ENCODE data around the gene NR1D2. TPM values are rescaled to one million over a fixed set of nuclear protein-coding genes. Genes with fewer than 3 reads are reported as not detected.
A peak's percentile ranks its signal among the peaks of the same experiment; 100 is the strongest.

The NR1D2 gene
- polyA plus RNA-seq, 1 donor from 2014 or later = 12.9 TPM

- Histone ChIP-seq H3K79me2 (replicated peaks; ENCODE audit: insufficient read depth, low read length) (peaks cover 9% of the 10 kb centered on the region), H3K27me3 (ENCODE audit: insufficient read depth, low read depth, low read length) (no peaks in the 10 kb centered on the region), H4K20me1 (ENCODE audit: insufficient read depth) (no peaks in the 10 kb centered on the region), H3K9me3 (ENCODE audit: low read length) (no peaks in the 10 kb centered on the region), H3K27ac (ENCODE audit: low read length) (no peak overlapping the region), H3K4me3 (ENCODE audit: low read length) (no peak overlapping the region), H3K9ac (ENCODE audit: low read length) (no peak overlapping the region), H3K9me2 (ENCODE audit: insufficient read depth, low read length) (no peaks in the 10 kb centered on the region), H2AFZ (ENCODE audit: low read depth, low read length) (no peak overlapping the region), H3K36me3 (ENCODE audit: insufficient read depth, low read length) (no peaks in the 10 kb centered on the region), H3K4me2 (ENCODE audit: low read length) (no peak overlapping the region), H3F3A (ENCODE audit: insufficient read depth, low read length, poor library complexity, severe bottlenecking) (peaks cover 10% of the 10 kb centered on the region)
- TF ChIP-seq POLR2AphosphoS5 (IDR thresholded peaks at IDR 0.05) = no peak
- TF ChIP-seq EP300 (conservative IDR thresholded peaks at IDR 0.05; ENCODE audit: poor library complexity, severe bottlenecking) = no peak
- no peak for TF ChIP-seq CTCF (IDR thresholded peaks at IDR 0.05; ENCODE audit: poor library complexity, severe bottlenecking)
- TF ChIP-seq REST (IDR thresholded peaks at IDR 0.05; ENCODE audit: borderline replicate concordance) = no peak
- no peak for TF ChIP-seq MXI1 (conservative IDR thresholded peaks at IDR 0.05; ENCODE audit: poor library complexity, severe bottlenecking)
- TF ChIP-seq RAD21 (conservative IDR thresholded peaks at IDR 0.05) = no peak
- TF ChIP-seq EZH2 (IDR thresholded peaks at IDR 0.05; ENCODE audit: borderline replicate concordance, insufficient read depth, low read length, poor library complexity, severe bottlenecking) = no peak
Measured at GRCh38 chr3:23942546-23942945, 2.5 kb upstream of the NR1D2 start.

GRCh38 chr3:23944007-23944783 lies 891 bp upstream of the NR1D2 start:
- H3F3A ChIP-seq (ENCODE audit: insufficient read depth, low read length, poor library complexity, severe bottlenecking) = peaks cover 10% of the 10 kb centered on the region
- H3K9me3 ChIP-seq (ENCODE audit: low read length) = no peaks in the 10 kb centered on the region
- peak overlapping the region; percentile 90 for H3K9ac ChIP-seq (ENCODE audit: low read length)
- TF ChIP-seq POLR2AphosphoS5 (IDR thresholded peaks at IDR 0.05) = no peak
- TF ChIP-seq SMC3 (conservative IDR thresholded peaks at IDR 0.05; ENCODE audit: poor library complexity) = no peak
- no peak for TF ChIP-seq TAF1 (IDR thresholded peaks at IDR 0.05; ENCODE audit: low read depth)
- no peak for TF ChIP-seq CTCF (IDR thresholded peaks at IDR 0.05; ENCODE audit: poor library complexity, severe bottlenecking)
- no peak for TF ChIP-seq RAD21 (conservative IDR thresholded peaks at IDR 0.05)
- TF ChIP-seq EP300 (conservative IDR thresholded peaks at IDR 0.05; ENCODE audit: poor library complexity, severe bottlenecking) = no peak
- no peaks in the 10 kb centered on the region for H3K36me3 ChIP-seq (ENCODE audit: insufficient read depth, low read length)
- no peaks in the 10 kb centered on the region for H3K9me2 ChIP-seq (ENCODE audit: insufficient read depth, low read length)
- peaks cover 22% of the 10 kb centered on the region for H3K79me2 ChIP-seq (replicated peaks; ENCODE audit: insufficient read depth, low read length)
- H3K4me2 ChIP-seq (ENCODE audit: low read length) = peak overlapping the region; percentile 68
- H3K27ac ChIP-seq (ENCODE audit: low read length) = peak overlapping the region; percentile 84
- no peaks in the 10 kb centered on the region for H3K27me3 ChIP-seq (ENCODE audit: insufficient read depth, low read depth, low read length)
- no peak overlapping the region for H2AFZ ChIP-seq (ENCODE audit: low read depth, low read length)
- H3K4me3 ChIP-seq (ENCODE audit: low read length) = peak overlapping the region; percentile 71
- H4K20me1 ChIP-seq (ENCODE audit: insufficient read depth) = no peaks in the 10 kb centered on the region

Measured in neural cell (in vitro differentiated cells).